ENCODE results near the gene LETM1. TPM values are rescaled to one million over a fixed set of nuclear protein-coding genes. Genes with fewer than 3 reads are reported as not detected.

The LETM1 gene
- total and polyA plus RNA-seq, 4 donors = 21.7 to 47.1 (median 26.8) TPM

DNA sequence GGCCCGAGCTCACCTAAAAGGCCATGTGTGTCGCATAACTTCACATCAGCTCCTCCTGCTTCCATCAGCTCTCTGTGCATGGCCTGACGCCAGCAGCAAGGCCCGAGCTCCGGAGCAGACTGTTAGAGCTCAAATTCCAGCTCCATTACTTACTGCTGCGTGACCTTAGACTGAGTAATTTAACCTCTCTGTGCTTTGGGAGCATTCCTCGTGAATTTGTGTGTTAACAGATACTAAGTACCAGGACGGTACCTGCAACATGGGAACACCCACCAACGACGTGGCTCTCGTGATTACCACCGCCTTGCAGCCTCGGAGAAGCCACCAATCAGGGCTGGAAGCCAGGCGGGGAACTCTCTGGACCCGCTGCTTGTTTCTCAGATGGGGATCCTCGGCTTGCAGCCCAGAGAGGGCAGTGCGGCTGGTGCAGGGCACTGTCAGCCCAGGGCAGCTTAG is 12.9 kb downstream of the LETM1 start:
- peaks cover 8 to 41% (median 23%) of the 10 kb centered on the region in 4 donors for H3K36me3 ChIP-seq (ENCODE audit: control insufficient read depth in 4 of 4, insufficient read depth in 4 of 4, low read length in 4 of 4)
- ATAC-seq (ENCODE audit: insufficient read depth, low FRiP score) = no peak
- DNase-seq = no peak

DNA sequence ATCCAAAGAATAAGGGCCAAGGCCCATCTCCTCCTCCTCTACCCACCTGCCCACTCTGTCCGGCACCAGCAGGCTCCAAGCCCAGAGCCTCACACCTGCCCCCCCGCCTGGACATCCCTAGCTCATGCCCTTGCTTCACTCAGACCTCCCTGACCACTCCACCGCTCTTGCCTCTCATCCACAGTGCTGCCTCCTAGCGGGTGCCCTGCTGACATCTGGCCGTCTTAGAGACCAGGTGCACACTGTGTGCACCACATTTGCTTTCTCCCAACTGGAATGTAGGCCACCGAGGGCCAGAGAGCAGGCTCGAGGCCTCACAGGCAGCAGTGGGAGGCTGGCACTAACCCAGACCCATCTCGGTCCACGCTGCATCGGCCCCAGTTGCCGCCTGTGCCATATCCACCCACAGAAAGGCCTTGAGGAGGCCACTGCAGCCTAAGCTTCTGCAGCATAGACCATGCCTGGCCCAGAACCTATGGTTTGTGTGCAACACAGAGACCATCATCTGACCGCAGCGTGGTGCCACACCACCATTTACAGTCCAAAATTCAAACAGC is 13.5 kb downstream of the LETM1 start:
- Histone ChIP-seq H3K9me3 (ENCODE audit: control insufficient read depth in 4 of 4, insufficient read depth in 3 of 4, low read length in 3 of 4) (peaks cover 0 to 3% (median 0%) of the 10 kb centered on the region in 4 donors), H3K27me3 (ENCODE audit: control insufficient read depth in 3 of 3, insufficient read depth in 3 of 3, low read length in 2 of 3) (no peaks in the 10 kb centered on the region), H3K4me1 (ENCODE audit: control insufficient read depth in 5 of 5, insufficient read depth in 5 of 5, low read length in 5 of 5) (no peaks in the 10 kb centered on the region), H3K4me3 (no peak overlapping the region), H3K36me3 (ENCODE audit: control insufficient read depth in 4 of 4, insufficient read depth in 4 of 4, low read length in 4 of 4) (peaks cover 8 to 41% (median 21%) of the 10 kb centered on the region in 4 donors), H3K27ac (ENCODE audit: low read depth in 1 of 2, low read length in 1 of 2) (no peak overlapping the region), H3K9ac (ENCODE audit: insufficient read depth in 1 of 2, low read length in 2 of 2) (no peak overlapping the region)
- TF ChIP-seq, protein P1, sequence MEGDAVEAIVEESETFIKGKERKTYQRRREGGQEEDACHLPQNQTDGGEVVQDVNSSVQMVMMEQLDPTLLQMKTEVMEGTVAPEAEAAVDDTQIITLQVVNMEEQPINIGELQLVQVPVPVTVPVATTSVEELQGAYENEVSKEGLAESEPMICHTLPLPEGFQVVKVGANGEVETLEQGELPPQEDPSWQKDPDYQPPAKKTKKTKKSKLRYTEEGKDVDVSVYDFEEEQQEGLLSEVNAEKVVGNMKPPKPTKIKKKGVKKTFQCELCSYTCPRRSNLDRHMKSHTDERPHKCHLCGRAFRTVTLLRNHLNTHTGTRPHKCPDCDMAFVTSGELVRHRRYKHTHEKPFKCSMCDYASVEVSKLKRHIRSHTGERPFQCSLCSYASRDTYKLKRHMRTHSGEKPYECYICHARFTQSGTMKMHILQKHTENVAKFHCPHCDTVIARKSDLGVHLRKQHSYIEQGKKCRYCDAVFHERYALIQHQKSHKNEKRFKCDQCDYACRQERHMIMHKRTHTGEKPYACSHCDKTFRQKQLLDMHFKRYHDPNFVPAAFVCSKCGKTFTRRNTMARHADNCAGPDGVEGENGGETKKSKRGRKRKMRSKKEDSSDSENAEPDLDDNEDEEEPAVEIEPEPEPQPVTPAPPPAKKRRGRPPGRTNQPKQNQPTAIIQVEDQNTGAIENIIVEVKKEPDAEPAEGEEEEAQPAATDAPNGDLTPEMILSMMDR (IDR thresholded peaks at IDR 0.05; ENCODE audit: control extremely low read depth, extremely low read depth) = no peak
- DNase-seq = no peak
- WGBS, 2 donors = 91 to 92% methylated on average over 13 of the region's 13 CpGs
- ATAC-seq (ENCODE audit: insufficient read depth, low FRiP score) = no peak

More for the DNA sequence above, 12.9 kb downstream of the LETM1 start:
- WGBS, 2 donors = 86 to 94% methylated on average over 17 of the region's 17 CpGs
- peaks cover 0 to 3% (median 0%) of the 10 kb centered on the region in 4 donors for H3K9me3 ChIP-seq (ENCODE audit: control insufficient read depth in 4 of 4, insufficient read depth in 3 of 4, low read length in 3 of 4)
- H3K9ac ChIP-seq (ENCODE audit: insufficient read depth in 1 of 2, low read length in 2 of 2) = no peak overlapping the region
- H3K4me1 ChIP-seq (ENCODE audit: control insufficient read depth in 5 of 5, insufficient read depth in 5 of 5, low read length in 5 of 5) = no peaks in the 10 kb centered on the region
- H3K27ac ChIP-seq (ENCODE audit: low read depth in 1 of 2, low read length in 1 of 2) = no peak overlapping the region
- H3K4me3 ChIP-seq = no peak overlapping the region
- H3K27me3 ChIP-seq (ENCODE audit: control insufficient read depth in 3 of 3, insufficient read depth in 3 of 3, low read length in 2 of 3) = no peaks in the 10 kb centered on the region
- TF ChIP-seq, protein P1 (IDR thresholded peaks at IDR 0.05; ENCODE audit: control extremely low read depth, extremely low read depth) = no peak

DNA sequence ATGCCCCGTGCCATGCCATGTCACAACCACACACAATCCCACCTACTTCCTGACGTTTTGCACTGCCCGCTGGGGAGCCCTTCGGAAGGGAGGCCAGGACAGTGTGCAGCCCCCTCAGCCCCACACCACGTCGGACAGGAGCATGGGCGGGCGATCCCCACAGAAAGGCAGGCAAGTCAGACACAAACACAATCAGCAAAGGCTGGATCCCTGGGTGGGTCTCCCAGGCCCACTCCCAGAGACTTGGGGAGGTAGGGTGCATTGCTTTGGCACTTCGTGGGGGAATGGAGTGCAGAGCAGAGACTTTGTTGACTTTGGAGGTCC is 14.1 kb downstream of the LETM1 start:
- Histone ChIP-seq H3K27me3 (ENCODE audit: control insufficient read depth in 3 of 3, insufficient read depth in 3 of 3, low read length in 2 of 3) (no peaks in the 10 kb centered on the region), H3K4me3 (no peak overlapping the region), H3K27ac (ENCODE audit: low read depth in 1 of 2, low read length in 1 of 2) (no peak overlapping the region), H3K4me1 (ENCODE audit: control insufficient read depth in 5 of 5, insufficient read depth in 5 of 5, low read length in 5 of 5) (no peaks in the 10 kb centered on the region), H3K9ac (ENCODE audit: insufficient read depth in 1 of 2, low read length in 2 of 2) (no peak overlapping the region), H3K9me3 (ENCODE audit: control insufficient read depth in 4 of 4, insufficient read depth in 3 of 4, low read length in 3 of 4) (peaks cover 0 to 3% (median 0%) of the 10 kb centered on the region in 4 donors), H3K36me3 (ENCODE audit: control insufficient read depth in 4 of 4, insufficient read depth in 4 of 4, low read length in 4 of 4) (peaks cover 8 to 43% (median 21%) of the 10 kb centered on the region in 4 donors)
- DNase-seq (no peak), ATAC-seq (ENCODE audit: insufficient read depth, low FRiP score) (no peak)
- 68 to 79% methylated on average over 9 of the region's 9 CpGs for WGBS, 2 donors
- TF ChIP-seq, protein P1 (IDR thresholded peaks at IDR 0.05; ENCODE audit: control extremely low read depth, extremely low read depth) = no peak

Data from lung (tissue), 12 donors.